NCI-H1930 (cell line): ENCODE data around the gene BLOC1S4.
"Not testable (repeated sequence)": the region's sequence is repeated elsewhere in the genome, so short reads cannot be mapped to it uniquely, and the experiment has no call there.

Experiments used
- DNase-seq, 2 experiments: peaks; one replicate each; lab custom pipeline; 2025; lab: John Stamatoyannopoulos, UW

BLOC1S4 gene

GRCh38 chr4:6716018-6716911 is at the start of gene BLOC1S4:
TSS of gene BLOC1S4 (plus strand) at chr4:6716174. CDS start at chr4:6716210, 36 bp downstream.
- peak; percentile 81 to 89 for DNase-seq

GRCh38 chr4:6668391-6668790 is 47.6 kb upstream of the BLOC1S4 start:
- DNase-seq, result no peak

GRCh38 chr4:6671648-6672047 is 44.3 kb upstream of the BLOC1S4 start:
- no peak for DNase-seq

- DNase-seq, result no peak
Measured at GRCh38 chr4:6672131-6672530, 43.8 kb upstream of the BLOC1S4 start.

- not testable (repeated sequence) for DNase-seq
Measured at GRCh38 chr4:6672541-6673190, 43.3 kb upstream of the BLOC1S4 start.

- DNase-seq, result peak in 1 of 2 experiments; percentile 24
Measured at GRCh38 chr4:6673191-6673659, 42.7 kb upstream of the BLOC1S4 start.

- DNase-seq, result peak; percentile 93 to 96
Measured at GRCh38 chr4:6673660-6674499, 42.1 kb upstream of the BLOC1S4 start.

- DNase-seq, result peak in 1 of 2 experiments; percentile 19
Measured at GRCh38 chr4:6674500-6675149, 41.3 kb upstream of the BLOC1S4 start.

GRCh38 chr4:6676722-6677558 is 39.0 kb upstream of the BLOC1S4 start:
- no peak for DNase-seq

- no peak for DNase-seq
Measured at GRCh38 chr4:6680372-6681034, 35.5 kb upstream of the BLOC1S4 start.

GRCh38 chr4:6681191-6681590 is 34.8 kb upstream of the BLOC1S4 start:
- DNase-seq, result no peak

GRCh38 chr4:6682862-6683590 is 32.9 kb upstream of the BLOC1S4 start:
- DNase-seq, result no peak

GRCh38 chr4:6684656-6685055 is 31.3 kb upstream of the BLOC1S4 start:
- no peak for DNase-seq

- DNase-seq, result no peak
Measured at GRCh38 chr4:6686104-6686787, 29.7 kb upstream of the BLOC1S4 start.

- no peak for DNase-seq
Measured at GRCh38 chr4:6687947-6688878, 27.8 kb upstream of the BLOC1S4 start.

GRCh38 chr4:6688879-6689505 is 27.0 kb upstream of the BLOC1S4 start:
- DNase-seq, result no peak

- DNase-seq, result no peak
Measured at GRCh38 chr4:6689506-6689960, 26.4 kb upstream of the BLOC1S4 start.
